Measurements from ENCODE around the gene LMNB1.
A peak's percentile ranks its signal among the peaks of the same experiment; 100 is the strongest.

The LMNB1 gene

GRCh38 chr5:126847456-126847820 is 70.5 kb downstream of the LMNB1 start:
- no peak overlapping the region for H3K4me3 ChIP-seq (ENCODE audit: low read length in 2 of 2)
- no peak overlapping the region for H3K14ac ChIP-seq (ENCODE audit: low read length)
- H3K23ac ChIP-seq (ENCODE audit: low read depth, low read length, poor library complexity), result no peak overlapping the region
- H3K4ac ChIP-seq (ENCODE audit: low read length), result no peak overlapping the region
- no peak overlapping the region for H2BK120ac ChIP-seq (ENCODE audit: low read depth, low read length)
- no peak overlapping the region for H4K91ac ChIP-seq (ENCODE audit: low read depth, low read length, poor library complexity)
- H2AK5ac ChIP-seq (ENCODE audit: low read depth, low read length), result no peak overlapping the region
- H3K9me3 ChIP-seq (replicated peaks in 1 of 2; ENCODE audit: control insufficient read depth in 2 of 2, insufficient read depth in 1 of 2, low read depth in 1 of 2, low read length in 2 of 2), result no peaks in the 10 kb centered on the region
- H3K4me2 ChIP-seq (ENCODE audit: insufficient read depth, low read length, poor library complexity, severe bottlenecking), result no peak overlapping the region
- no peak overlapping the region for H3K9ac ChIP-seq (ENCODE audit: low read depth, low read length, poor library complexity)
- DNase-seq (ENCODE audit: low spot score), result no peak
- no peak overlapping the region for H3K27ac ChIP-seq (replicated peaks; ENCODE audit: low read length)
- H2BK5ac ChIP-seq (ENCODE audit: low read length), result no peak overlapping the region
- no peaks in the 10 kb centered on the region for H3K79me1 ChIP-seq (ENCODE audit: low read depth, low read length)
- no CpG with 5 or more reads among the region's 4 CpGs for WGBS, 2 donors (ENCODE audit: extremely low coverage in 2 of 2, insufficient read length in 2 of 2, insufficient replicate concordance in 1 of 2)
- H2AFZ ChIP-seq (ENCODE audit: low read length), result no peak overlapping the region
- no peak overlapping the region for H2BK15ac ChIP-seq (ENCODE audit: low read length)
- H3K36me3 ChIP-seq (replicated peaks in 1 of 2; ENCODE audit: control insufficient read depth in 2 of 2, insufficient read depth in 2 of 2, low read length in 2 of 2), result no peaks in the 10 kb centered on the region
- no peak overlapping the region for H2BK12ac ChIP-seq (ENCODE audit: low read length)
- no peak overlapping the region for H4K8ac ChIP-seq (ENCODE audit: low read depth, low read length)
- H3K27me3 ChIP-seq (ENCODE audit: control insufficient read depth in 3 of 3, insufficient read depth in 3 of 3, low read depth in 1 of 3, low read length in 3 of 3), result no peaks in the 10 kb centered on the region
- no peak overlapping the region for H3K18ac ChIP-seq (ENCODE audit: low read length)
- peaks cover 12 to 35% of the 10 kb centered on the region in 2 donors for H3K4me1 ChIP-seq (ENCODE audit: control insufficient read depth in 2 of 2, insufficient read depth in 1 of 2, low read depth in 1 of 2, low read length in 2 of 2)

- H2AFZ ChIP-seq (ENCODE audit: low read length), result no peak overlapping the region
- DNase-seq (ENCODE audit: low spot score), result no peak
- no peak overlapping the region for H3K18ac ChIP-seq (ENCODE audit: low read length)
- peaks cover 12 to 35% of the 10 kb centered on the region in 2 donors for H3K4me1 ChIP-seq (ENCODE audit: control insufficient read depth in 2 of 2, insufficient read depth in 1 of 2, low read depth in 1 of 2, low read length in 2 of 2)
- no peak overlapping the region for H3K9ac ChIP-seq (ENCODE audit: low read depth, low read length, poor library complexity)
- no peak overlapping the region for H2BK120ac ChIP-seq (ENCODE audit: low read depth, low read length)
- H2AK5ac ChIP-seq (ENCODE audit: low read depth, low read length), result no peak overlapping the region
- no peak overlapping the region for H3K4me2 ChIP-seq (ENCODE audit: insufficient read depth, low read length, poor library complexity, severe bottlenecking)
- H3K14ac ChIP-seq (ENCODE audit: low read length), result no peak overlapping the region
- no peak overlapping the region for H2BK15ac ChIP-seq (ENCODE audit: low read length)
- no peak overlapping the region for H3K4ac ChIP-seq (ENCODE audit: low read length)
- H3K23ac ChIP-seq (ENCODE audit: low read depth, low read length, poor library complexity), result no peak overlapping the region
- H3K36me3 ChIP-seq (replicated peaks in 1 of 2; ENCODE audit: control insufficient read depth in 2 of 2, insufficient read depth in 2 of 2, low read length in 2 of 2), result no peaks in the 10 kb centered on the region
- H2BK5ac ChIP-seq (ENCODE audit: low read length), result no peak overlapping the region
- H3K9me3 ChIP-seq (replicated peaks in 1 of 2; ENCODE audit: control insufficient read depth in 2 of 2, insufficient read depth in 1 of 2, low read depth in 1 of 2, low read length in 2 of 2), result no peaks in the 10 kb centered on the region
- no peaks in the 10 kb centered on the region for H3K27me3 ChIP-seq (ENCODE audit: control insufficient read depth in 3 of 3, insufficient read depth in 3 of 3, low read depth in 1 of 3, low read length in 3 of 3)
- H3K27ac ChIP-seq (replicated peaks; ENCODE audit: low read length), result no peak overlapping the region
- no peak overlapping the region for H4K91ac ChIP-seq (ENCODE audit: low read depth, low read length, poor library complexity)
- H3K4me3 ChIP-seq (ENCODE audit: low read length in 2 of 2), result no peak overlapping the region
- H4K8ac ChIP-seq (ENCODE audit: low read depth, low read length), result no peak overlapping the region
- no CpG with 5 or more reads among the region's 3 CpGs for WGBS, 2 donors (ENCODE audit: extremely low coverage in 2 of 2, insufficient read length in 2 of 2, insufficient replicate concordance in 1 of 2)
- H3K79me1 ChIP-seq (ENCODE audit: low read depth, low read length), result no peaks in the 10 kb centered on the region
- H2BK12ac ChIP-seq (ENCODE audit: low read length), result no peak overlapping the region
Measured at GRCh38 chr5:126847826-126848251, 70.9 kb downstream of the LMNB1 start.

DNA sequence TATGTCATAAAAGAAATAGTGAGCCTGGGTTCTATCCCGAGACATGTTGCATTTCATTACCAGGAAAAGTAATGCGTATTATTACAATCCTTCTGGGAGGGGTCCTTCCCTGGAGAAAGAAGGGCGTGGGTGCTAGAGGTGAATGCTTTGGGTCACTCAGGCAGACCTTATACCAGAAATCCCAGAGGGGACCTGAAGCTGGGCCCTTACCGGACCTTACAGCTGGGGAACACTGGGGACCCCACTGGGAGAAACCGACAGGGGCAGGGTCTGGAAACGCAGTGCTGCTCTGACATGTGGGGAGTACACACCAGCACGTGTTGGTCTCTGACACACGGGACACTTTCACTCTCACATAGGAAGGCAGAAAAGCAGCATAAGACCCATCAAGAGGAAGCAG is 71.3 kb downstream of the LMNB1 start:
- no peak overlapping the region for H3K4ac ChIP-seq (ENCODE audit: low read length)
- no peaks in the 10 kb centered on the region for H3K9me3 ChIP-seq (replicated peaks in 1 of 2; ENCODE audit: control insufficient read depth in 2 of 2, insufficient read depth in 1 of 2, low read depth in 1 of 2, low read length in 2 of 2)
- peaks cover 12 to 35% of the 10 kb centered on the region in 2 donors for H3K4me1 ChIP-seq (ENCODE audit: control insufficient read depth in 2 of 2, insufficient read depth in 1 of 2, low read depth in 1 of 2, low read length in 2 of 2)
- no peak overlapping the region for H3K27ac ChIP-seq (replicated peaks; ENCODE audit: low read length)
- peak overlapping the region; percentile 10 for H3K23ac ChIP-seq (ENCODE audit: low read depth, low read length, poor library complexity)
- no peak overlapping the region for H3K14ac ChIP-seq (ENCODE audit: low read length)
- no peak overlapping the region for H2BK120ac ChIP-seq (ENCODE audit: low read depth, low read length)
- H3K4me3 ChIP-seq (ENCODE audit: low read length in 2 of 2), result no peak overlapping the region
- H3K36me3 ChIP-seq (replicated peaks in 1 of 2; ENCODE audit: control insufficient read depth in 2 of 2, insufficient read depth in 2 of 2, low read length in 2 of 2), result no peaks in the 10 kb centered on the region
- no CpG with 5 or more reads among the region's 8 CpGs for WGBS, 2 donors (ENCODE audit: extremely low coverage in 2 of 2, insufficient read length in 2 of 2, insufficient replicate concordance in 1 of 2)
- H3K27me3 ChIP-seq (ENCODE audit: control insufficient read depth in 3 of 3, insufficient read depth in 3 of 3, low read depth in 1 of 3, low read length in 3 of 3), result no peaks in the 10 kb centered on the region
- no peak overlapping the region for H2BK12ac ChIP-seq (ENCODE audit: low read length)
- no peak overlapping the region for H3K9ac ChIP-seq (ENCODE audit: low read depth, low read length, poor library complexity)
- H2AK5ac ChIP-seq (ENCODE audit: low read depth, low read length), result no peak overlapping the region
- no peaks in the 10 kb centered on the region for H3K79me1 ChIP-seq (ENCODE audit: low read depth, low read length)
- no peak for DNase-seq (ENCODE audit: low spot score)
- no peak overlapping the region for H2BK5ac ChIP-seq (ENCODE audit: low read length)
- H4K91ac ChIP-seq (ENCODE audit: low read depth, low read length, poor library complexity), result no peak overlapping the region
- peak overlapping the region; percentile 13 for H3K18ac ChIP-seq (ENCODE audit: low read length)
- H4K8ac ChIP-seq (ENCODE audit: low read depth, low read length), result no peak overlapping the region
- no peak overlapping the region for H2BK15ac ChIP-seq (ENCODE audit: low read length)
- H2AFZ ChIP-seq (ENCODE audit: low read length), result no peak overlapping the region
- no peak overlapping the region for H3K4me2 ChIP-seq (ENCODE audit: insufficient read depth, low read length, poor library complexity, severe bottlenecking)

DNA sequence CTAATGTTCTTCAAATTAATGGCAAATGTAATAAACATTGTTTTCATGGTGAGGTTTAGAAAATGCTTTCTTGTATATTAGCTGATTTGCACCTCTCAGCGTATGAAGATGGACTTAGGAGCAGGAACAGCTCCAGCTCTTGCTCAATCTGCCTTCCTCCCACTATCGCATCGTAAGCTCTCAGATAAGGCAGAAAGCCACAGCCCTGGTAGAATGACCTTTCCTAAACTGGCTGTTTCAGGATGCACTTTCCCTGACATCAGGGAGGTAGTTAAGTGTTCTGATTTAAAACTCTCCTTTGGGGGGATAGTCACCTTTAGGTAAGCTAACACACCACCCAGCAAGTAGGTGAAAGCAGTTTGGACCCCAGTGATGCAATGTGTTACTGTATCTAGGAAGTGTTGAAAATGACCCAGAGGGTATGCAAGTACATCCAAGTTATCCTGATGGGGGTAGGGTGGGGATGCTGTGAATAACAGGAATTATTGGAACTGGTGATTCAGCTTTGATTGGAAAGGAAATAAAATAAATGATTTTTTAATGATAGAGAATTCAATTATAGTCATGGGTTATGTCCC is 72.3 kb downstream of the LMNB1 start:
- no peak for DNase-seq (ENCODE audit: low spot score)
- Histone ChIP-seq H3K23ac (ENCODE audit: low read depth, low read length, poor library complexity) (no peak overlapping the region), H2AFZ (ENCODE audit: low read length) (no peak overlapping the region), H3K4ac (ENCODE audit: low read length) (no peak overlapping the region), H3K9ac (ENCODE audit: low read depth, low read length, poor library complexity) (no peak overlapping the region), H2BK5ac (ENCODE audit: low read length) (no peak overlapping the region), H3K4me3 (ENCODE audit: low read length in 2 of 2) (no peak overlapping the region), H3K36me3 (replicated peaks in 1 of 2; ENCODE audit: control insufficient read depth in 2 of 2, insufficient read depth in 2 of 2, low read length in 2 of 2) (no peaks in the 10 kb centered on the region), H2BK15ac (ENCODE audit: low read length) (no peak overlapping the region), H4K91ac (ENCODE audit: low read depth, low read length, poor library complexity) (no peak overlapping the region), H2BK120ac (ENCODE audit: low read depth, low read length) (no peak overlapping the region), H3K27me3 (ENCODE audit: control insufficient read depth in 3 of 3, insufficient read depth in 3 of 3, low read depth in 1 of 3, low read length in 3 of 3) (no peaks in the 10 kb centered on the region), H3K27ac (replicated peaks; ENCODE audit: low read length) (no peak overlapping the region), H3K79me1 (ENCODE audit: low read depth, low read length) (peaks cover 2% of the 10 kb centered on the region), H4K8ac (ENCODE audit: low read depth, low read length) (no peak overlapping the region), H3K4me2 (ENCODE audit: insufficient read depth, low read length, poor library complexity, severe bottlenecking) (no peak overlapping the region), H3K14ac (ENCODE audit: low read length) (no peak overlapping the region), H3K9me3 (replicated peaks in 1 of 2; ENCODE audit: control insufficient read depth in 2 of 2, insufficient read depth in 1 of 2, low read depth in 1 of 2, low read length in 2 of 2) (no peaks in the 10 kb centered on the region), H2BK12ac (ENCODE audit: low read length) (no peak overlapping the region), H3K4me1 (ENCODE audit: control insufficient read depth in 2 of 2, insufficient read depth in 1 of 2, low read depth in 1 of 2, low read length in 2 of 2) (peaks cover 12 to 35% of the 10 kb centered on the region in 2 donors), H2AK5ac (ENCODE audit: low read depth, low read length) (no peak overlapping the region), H3K18ac (ENCODE audit: low read length) (no peak overlapping the region)
- no CpG with 5 or more reads among the region's 3 CpGs for WGBS, 2 donors (ENCODE audit: extremely low coverage in 2 of 2, insufficient read length in 2 of 2, insufficient replicate concordance in 1 of 2)

Data from neuronal stem cell (in vitro differentiated cells).